HEK293 (cell line): Measurements from ENCODE around the gene MCTS1.
"Not testable (repeated sequence)": the region's sequence is repeated elsewhere in the genome, so short reads cannot be mapped to it uniquely, and the experiment has no call there.

Experiments
- SETDB1 ChIP-seq: IDR thresholded peaks from one replicate; pipeline ENCODE4 v1.6.1; 2017; ENCODE audit warnings: mild to moderate bottlenecking, low read length, moderate library complexity, mixed read lengths; ENCODE audit not compliant: insufficient read length
- YY1 ChIP-seq: fragments of 450-650 bp; formaldehyde crosslinking; IDR thresholded peaks from 2 replicates; pipeline ENCODE4 v1.5.1; 2018; ENCODE audit warnings: missing biosample characterization, missing genetic modification characterization
- ZBTB17 ChIP-seq: fragments of 450-650 bp; formaldehyde crosslinking; IDR thresholded peaks from 2 replicates; pipeline ENCODE4 v1.5.1; 2016; ENCODE audit warnings: missing biosample characterization, missing genetic modification characterization
- ZFP69B ChIP-seq: fragments of 450-650 bp; formaldehyde crosslinking; IDR thresholded peaks from 2 replicates; pipeline ENCODE4 v1.5.1; 2016; ENCODE audit warnings: missing biosample characterization, missing genetic modification characterization
- ZNF501 ChIP-seq: fragments of 450-650 bp; formaldehyde crosslinking; IDR thresholded peaks from 2 replicates; pipeline ENCODE4 v1.5.1; 2016; ENCODE audit warnings: missing biosample characterization, missing genetic modification characterization
- TF ChIP-seq, protein P1 (sequence below): fragments of 450-650 bp; formaldehyde crosslinking; IDR thresholded peaks from 2 replicates; pipeline ENCODE4 v1.5.1; 2016; ENCODE audit warnings: missing biosample characterization, missing genetic modification characterization
- TF ChIP-seq, protein P2 (sequence below): fragments of 450-650 bp; formaldehyde crosslinking; IDR thresholded peaks from 2 replicates; pipeline ENCODE4 v1.5.1; 2016; ENCODE audit warnings: missing biosample characterization, missing genetic modification characterization

DNA sequence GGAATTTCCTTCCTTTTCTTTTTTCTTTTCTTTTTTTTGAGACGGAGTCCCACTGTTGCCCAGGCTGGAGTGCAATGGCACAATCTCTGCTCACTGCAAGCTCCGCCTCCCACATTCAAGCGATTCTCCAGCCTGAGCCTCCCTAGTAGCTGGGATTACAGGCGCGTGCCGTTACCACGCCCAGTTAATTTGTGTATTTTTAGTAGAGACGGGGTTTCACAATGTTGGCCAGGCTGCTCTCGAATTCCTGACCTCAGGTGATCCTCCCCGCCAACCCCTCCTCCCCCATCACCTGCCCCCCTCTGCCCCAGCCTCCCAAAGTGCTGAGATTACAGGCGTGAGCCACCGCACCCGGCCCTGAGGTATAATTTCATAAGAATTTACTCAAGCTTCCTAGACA is 30.1 kb upstream of the MCTS1 start:
- TF ChIP-seq, protein P1, sequence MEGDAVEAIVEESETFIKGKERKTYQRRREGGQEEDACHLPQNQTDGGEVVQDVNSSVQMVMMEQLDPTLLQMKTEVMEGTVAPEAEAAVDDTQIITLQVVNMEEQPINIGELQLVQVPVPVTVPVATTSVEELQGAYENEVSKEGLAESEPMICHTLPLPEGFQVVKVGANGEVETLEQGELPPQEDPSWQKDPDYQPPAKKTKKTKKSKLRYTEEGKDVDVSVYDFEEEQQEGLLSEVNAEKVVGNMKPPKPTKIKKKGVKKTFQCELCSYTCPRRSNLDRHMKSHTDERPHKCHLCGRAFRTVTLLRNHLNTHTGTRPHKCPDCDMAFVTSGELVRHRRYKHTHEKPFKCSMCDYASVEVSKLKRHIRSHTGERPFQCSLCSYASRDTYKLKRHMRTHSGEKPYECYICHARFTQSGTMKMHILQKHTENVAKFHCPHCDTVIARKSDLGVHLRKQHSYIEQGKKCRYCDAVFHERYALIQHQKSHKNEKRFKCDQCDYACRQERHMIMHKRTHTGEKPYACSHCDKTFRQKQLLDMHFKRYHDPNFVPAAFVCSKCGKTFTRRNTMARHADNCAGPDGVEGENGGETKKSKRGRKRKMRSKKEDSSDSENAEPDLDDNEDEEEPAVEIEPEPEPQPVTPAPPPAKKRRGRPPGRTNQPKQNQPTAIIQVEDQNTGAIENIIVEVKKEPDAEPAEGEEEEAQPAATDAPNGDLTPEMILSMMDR, result not testable (repeated sequence)
- not testable (repeated sequence) for TF ChIP-seq YY1 (tag by site-specific recombination); ZBTB17 (tag by site-specific recombination); SETDB1; ZNF501 (tag by site-specific recombination); ZFP69B (tag by site-specific recombination)
- TF ChIP-seq, protein P2, sequence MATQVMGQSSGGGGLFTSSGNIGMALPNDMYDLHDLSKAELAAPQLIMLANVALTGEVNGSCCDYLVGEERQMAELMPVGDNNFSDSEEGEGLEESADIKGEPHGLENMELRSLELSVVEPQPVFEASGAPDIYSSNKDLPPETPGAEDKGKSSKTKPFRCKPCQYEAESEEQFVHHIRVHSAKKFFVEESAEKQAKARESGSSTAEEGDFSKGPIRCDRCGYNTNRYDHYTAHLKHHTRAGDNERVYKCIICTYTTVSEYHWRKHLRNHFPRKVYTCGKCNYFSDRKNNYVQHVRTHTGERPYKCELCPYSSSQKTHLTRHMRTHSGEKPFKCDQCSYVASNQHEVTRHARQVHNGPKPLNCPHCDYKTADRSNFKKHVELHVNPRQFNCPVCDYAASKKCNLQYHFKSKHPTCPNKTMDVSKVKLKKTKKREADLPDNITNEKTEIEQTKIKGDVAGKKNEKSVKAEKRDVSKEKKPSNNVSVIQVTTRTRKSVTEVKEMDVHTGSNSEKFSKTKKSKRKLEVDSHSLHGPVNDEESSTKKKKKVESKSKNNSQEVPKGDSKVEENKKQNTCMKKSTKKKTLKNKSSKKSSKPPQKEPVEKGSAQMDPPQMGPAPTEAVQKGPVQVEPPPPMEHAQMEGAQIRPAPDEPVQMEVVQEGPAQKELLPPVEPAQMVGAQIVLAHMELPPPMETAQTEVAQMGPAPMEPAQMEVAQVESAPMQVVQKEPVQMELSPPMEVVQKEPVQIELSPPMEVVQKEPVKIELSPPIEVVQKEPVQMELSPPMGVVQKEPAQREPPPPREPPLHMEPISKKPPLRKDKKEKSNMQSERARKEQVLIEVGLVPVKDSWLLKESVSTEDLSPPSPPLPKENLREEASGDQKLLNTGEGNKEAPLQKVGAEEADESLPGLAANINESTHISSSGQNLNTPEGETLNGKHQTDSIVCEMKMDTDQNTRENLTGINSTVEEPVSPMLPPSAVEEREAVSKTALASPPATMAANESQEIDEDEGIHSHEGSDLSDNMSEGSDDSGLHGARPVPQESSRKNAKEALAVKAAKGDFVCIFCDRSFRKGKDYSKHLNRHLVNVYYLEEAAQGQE (tag by site-specific recombination), result not testable (repeated sequence)
